GM19438 (cell line): ENCODE data around the gene ZDHHC16.
"Not testable (repeated sequence)": the region's sequence is repeated elsewhere in the genome, so short reads cannot be mapped to it uniquely, and the experiment has no call there.

Source experiments
- ATAC-seq: cut with Tn5 transposase; IDR thresholded peaks from one replicate; pipeline ENCODE4 v1.9.1; 2021; ENCODE audit warnings: low read depth; ENCODE audit not compliant: unreplicated experiment

The ZDHHC16 gene

DNA sequence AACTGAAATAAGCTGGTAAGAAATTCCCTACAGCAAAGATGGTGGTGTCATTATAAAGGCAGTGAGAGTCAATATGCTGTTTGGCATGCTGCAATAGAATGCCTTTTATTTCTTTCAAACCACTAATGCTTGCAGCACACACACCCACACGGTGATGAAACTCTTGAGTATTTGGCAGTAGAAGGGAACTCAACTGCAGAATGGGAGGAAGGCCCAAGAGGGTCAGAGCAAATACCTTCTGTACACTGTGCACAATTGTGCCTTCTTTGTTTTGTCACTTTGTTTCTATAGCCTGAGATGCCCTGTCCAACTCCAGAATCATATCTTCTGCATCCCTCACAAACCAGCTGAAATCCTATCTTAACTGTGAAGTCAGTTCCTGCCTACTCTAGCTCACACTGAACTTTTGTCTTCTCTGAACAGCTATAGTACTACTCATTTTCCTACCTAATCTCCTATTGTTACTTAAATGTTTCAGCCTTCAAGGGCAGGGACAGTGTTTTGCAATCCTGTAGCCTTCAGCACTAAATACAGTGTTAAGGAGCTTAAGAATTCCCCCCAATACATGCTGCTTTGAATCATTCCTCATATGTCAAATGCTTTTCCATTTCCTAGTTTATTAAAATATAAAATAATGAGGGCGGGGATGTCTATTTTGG lies 30.1 kb downstream of the ZDHHC16 start:
- ATAC-seq = no peak

DNA sequence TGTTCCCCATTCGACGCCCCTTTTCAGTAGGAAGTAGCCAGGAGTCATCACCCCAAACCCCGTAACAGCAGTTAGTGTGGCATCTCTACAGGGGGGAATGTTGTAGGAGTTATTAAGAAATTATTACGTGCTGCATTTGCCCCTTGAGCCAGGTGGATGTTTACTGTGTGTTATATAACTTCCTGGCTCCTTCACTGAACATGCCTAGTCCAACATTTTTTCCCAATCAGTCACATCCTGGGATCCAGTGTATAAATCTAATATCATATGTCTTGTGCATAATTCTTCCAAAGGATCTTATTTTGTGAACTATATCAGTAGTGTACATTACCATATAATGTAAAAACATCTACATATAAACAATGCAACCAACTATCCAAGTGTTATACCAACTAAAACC lies 33.4 kb downstream of the ZDHHC16 start:
- ATAC-seq = not testable (repeated sequence)

DNA sequence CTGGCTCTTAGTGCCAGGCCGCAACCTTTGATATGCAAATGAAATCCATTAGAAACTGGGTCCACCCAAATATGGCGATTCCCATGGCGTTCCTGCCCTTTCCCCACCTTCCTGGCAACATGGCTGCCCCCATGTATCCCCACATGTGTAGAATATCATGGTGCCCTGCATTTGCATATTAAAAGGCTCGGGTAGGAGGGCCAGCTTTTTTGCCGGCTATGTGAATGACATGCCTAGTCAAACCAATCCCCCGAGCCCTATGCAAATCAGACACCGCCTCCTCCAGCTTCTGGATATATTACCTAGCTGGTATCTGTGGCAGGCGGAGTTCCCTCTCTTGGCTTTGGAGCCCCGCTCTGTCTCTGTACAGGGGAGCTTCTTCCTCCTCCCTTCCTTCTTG lies 34.0 kb downstream of the ZDHHC16 start:
- no peak for ATAC-seq

DNA sequence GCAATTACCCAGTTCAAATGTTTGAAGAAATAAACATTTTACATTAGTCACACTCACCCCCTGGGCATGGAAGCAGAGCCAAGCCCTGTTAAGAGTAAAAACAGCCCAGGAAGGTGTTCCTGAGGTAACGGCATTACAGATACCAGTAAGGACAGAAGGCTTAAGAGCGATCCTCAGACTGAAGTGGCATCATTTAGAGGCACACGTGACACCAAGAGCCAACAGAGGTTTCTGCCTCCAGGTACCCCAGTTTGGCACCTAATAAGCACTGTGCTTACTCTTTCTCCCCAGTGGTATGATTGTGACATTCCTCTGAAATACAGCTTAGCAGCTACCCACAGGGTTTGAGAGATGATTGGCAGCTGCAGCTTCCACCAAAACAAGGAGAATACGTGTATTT lies 35.1 kb downstream of the ZDHHC16 start:
- no peak for ATAC-seq

DNA sequence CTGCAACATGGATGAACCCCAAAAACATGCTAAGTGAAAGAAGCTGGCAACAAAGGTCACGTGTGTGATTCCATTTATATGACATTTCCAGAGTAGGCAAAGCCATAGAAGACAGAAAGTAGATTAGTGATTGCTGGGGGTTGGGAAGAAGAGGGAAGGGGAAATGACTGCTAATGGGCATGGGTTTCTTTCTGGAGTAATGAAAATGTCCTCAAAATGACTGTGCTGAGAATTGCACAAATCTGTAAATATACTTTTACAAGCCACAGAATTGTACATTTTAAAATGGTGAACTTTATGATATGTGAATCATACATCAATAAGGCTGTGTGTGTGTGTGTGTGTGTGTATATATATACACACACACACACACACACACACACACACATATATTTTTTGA lies 36.4 kb downstream of the ZDHHC16 start:
- no peak for ATAC-seq

DNA sequence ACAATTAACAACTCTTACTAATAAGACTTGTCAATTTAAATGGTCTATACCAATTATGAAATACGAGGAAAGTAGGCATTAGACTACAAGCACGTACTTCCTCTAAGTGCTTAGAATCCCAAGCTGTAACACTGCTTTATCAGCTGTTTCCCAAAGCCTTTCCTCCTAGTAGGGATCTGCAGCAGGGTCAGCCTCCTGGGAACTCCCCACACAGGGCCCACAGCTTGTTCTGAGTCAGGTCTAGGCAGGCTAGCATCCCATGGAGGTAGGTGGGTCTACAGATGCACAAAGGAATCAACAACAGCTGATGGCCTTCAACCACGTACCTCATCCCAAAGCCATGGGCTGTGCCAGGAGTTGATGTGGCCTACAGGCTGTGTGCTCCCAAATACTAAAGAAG lies 37.5 kb downstream of the ZDHHC16 start:
- no peak for ATAC-seq

DNA sequence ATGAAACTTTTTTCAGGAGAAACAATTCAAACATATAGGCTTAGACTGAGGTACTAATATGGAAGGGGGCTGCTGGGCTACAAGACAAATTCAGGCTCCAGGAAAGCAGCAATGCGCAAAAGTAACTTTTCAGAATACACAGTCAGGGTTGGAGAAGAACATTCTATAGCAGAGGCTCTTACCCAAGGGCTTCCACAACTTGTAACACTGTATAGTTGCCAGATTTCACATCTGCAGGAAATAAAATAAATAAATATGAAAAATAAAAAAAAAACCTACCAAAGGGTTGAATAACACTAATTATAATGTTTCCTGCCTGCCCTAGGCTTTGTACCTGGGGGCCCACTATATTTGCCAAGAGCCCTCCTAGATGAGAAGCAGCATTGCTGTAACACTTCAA lies 37.9 kb downstream of the ZDHHC16 start:
- no peak for ATAC-seq

DNA sequence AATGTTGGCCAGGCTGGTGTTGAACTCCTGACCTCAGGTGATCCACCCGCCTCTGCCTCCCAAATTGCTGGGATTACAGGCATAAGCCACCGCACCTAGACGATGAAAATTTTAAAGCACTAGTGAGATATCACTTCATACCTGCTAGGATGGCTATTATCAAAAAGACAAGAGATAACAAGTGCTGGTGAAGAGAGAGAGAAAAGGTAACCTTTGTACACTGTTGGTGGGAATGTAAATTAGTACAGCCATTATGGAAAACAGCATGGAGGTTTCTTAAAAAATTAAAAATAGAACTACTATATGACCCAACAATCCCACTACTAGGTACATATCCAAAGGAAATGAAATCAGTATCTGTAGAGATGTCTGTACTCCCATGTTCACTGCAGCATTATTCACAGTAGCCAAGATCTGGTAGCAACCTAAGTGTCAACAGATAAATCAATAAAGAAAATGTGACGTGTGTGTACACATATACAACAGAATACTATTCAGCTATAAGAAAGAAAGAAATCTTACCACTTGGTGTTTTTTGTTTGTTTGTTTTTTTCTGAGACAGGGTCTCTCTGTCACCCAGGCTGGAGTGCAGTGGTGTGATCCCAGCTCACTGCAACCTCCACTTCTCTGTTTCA lies 39.8 kb downstream of the ZDHHC16 start:
- no peak for ATAC-seq

DNA sequence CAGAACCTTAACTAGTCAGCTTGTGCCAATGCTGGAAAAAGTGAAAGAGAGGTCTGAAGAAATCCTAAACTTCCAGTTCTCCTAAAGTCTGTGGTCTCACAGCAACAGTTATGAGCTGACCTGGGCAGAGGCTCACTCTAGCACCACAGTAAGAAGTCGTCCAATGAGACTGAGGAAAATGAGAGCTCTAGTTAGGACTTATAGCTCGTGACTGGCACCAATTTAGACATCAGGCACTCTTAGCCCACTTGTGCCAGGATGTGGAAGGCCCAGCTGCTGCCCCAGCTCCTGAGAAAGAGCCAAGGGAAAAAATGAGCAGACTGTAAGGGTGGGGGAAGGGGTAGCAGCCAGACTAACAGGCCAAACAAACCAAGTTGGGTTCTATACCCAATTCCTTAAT lies 44.6 kb downstream of the ZDHHC16 start:
- no peak for ATAC-seq

DNA sequence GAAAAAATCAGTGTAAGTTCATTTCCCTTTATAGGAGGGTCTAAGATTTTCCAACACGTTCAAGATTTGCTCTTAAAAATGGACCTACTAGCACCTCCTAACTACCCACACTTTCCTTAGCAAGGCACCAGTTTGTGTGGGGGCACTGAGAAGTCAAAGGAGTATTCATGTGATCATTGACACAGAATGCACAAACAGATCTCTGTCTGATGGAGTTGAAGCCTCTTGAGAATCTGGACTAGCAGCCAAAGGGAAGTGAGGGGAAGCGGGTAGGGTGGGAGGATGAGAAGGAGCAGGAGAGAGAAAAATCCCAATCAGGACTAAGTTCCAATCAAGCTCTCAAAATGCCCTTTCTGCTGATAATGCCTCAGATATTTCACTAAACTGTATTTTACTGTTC lies 48.2 kb downstream of the ZDHHC16 start:
- no peak for ATAC-seq

DNA sequence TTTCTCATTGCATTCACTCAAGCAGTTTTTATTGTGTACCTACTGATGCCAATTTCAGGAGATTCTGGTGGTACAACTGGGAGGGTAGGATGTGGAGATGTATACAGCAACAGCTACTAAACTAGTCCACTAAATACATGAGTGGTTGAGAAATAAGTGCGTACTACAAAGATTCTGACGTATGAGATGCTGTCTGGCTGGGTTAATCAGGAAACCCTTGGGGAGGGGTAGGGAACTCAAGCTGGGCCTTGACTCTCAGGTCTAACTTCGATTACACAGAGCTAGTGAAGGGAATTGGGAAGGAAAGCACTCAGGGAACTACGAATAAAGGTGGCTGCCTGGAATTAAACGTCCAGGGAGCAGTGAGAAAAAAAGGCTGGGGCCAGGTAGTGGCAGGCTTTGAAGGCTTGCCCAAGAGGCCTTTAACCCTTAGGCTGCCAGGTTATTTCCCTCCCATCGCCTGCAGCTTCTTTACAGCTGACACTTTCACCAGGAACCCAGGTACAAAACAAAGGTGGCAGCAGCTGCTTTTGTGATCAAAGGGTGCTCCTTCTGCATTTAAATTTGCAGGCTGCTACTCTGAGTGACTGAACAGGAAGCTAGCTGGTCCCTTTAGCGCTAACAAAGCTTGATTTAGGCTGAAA lies 49.0 kb downstream of the ZDHHC16 start:
- no peak for ATAC-seq

DNA sequence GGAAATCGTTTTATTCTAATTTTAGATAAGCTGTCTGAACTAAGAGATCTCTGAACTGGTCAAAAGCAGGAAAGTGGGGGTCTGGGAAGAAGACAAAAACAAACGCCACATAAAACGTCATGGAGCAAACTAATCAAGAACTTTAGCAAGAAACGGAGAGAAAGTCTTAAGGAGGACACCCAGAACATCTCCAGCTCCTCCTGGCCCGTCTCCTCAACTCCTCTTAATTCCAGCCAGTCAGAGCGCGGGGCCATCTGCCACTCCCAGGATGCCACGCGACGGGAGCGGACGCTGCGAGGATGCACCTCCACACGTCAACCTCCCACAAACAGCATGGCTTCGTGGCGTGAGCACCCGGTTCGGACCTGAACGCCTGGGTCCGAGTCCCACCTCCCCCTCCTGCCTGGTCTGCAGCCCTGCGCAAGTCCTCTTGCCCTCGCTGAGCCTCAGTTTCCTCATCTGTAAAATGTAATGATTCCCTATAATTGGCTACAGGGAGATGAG lies 51.6 kb downstream of the ZDHHC16 start:
- ATAC-seq = peak; percentile 41

DNA sequence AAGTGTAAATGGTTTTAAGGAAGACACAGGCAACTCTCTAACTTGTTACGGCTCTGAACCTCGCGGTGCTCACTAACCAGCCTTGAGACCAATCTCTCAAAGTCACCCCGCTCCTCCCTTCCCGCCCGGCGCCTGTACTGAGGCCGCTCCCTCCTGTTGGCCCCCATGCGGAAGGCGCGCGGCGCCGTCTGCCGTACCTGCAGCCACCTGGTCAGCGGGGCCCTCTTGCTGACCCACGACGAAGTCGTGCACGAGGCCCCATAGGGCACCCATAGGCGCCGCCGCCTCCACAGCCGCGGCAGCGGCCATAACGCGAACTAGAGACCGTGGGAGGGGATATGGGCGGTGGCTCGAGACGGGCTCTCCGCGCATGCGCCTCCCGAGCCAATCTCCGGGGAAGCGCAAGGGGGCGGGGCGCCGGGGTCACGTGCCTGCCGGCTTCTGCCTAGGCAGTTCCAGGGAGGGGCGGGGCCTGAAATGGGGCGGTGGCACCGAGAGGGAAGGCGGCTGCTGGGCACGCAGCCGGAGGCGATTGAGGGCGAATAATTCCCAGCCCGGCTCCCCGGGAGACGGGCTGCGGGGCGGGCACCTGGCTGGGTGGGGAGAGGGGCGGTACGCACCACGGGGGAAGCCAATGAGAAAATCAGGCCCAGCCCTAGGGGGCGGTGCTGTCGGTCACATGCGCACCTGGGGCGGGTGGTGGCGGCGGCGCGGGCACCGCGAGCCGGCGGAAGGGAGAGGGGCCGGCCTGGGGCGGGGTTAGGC lies 52.3 kb downstream of the ZDHHC16 start, which contains the start of gene MMS19:
TSS of gene MMS19 (minus strand) at position 347 of the 765 bp plus-strand sequence. CDS start at position 309, 38 bp downstream.
- ATAC-seq = peak; percentile 95

DNA sequence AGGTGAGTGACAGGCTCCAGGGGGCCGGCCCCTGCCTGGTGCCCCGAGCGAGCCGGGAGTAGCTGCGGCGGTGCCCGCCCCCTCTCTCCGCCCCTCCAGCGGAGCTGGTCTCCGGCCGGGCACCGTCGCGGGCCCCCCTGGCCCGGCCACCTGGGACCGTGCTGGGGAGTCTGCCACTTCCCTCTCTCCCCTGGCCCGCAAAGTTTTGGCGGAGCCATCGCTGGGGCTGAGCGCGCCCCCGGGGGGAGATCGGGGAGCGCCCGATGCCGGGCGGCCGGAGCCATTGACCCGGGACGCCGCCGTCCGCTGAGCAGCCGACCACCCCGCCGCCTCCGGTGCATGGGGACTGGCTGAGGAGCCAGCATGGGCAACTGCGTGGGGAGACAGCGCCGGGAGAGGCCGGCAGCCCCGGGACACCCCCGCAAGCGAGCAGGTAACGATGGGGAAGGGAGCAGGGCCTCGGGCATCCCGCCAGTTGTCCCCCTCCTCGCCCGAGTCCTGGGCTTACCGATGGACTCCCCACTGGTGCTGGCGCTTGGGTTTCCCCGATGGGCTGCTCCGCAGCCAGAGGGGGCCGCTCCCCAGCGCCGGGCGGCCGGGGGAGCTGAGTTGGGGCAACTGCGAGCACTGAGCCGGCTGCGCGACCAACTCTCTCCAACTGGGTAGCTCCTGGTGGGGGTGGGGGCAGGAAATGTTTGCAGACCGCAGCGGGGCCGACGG lies 53.0 kb downstream of the ZDHHC16 start, which contains the start of gene UBTD1:
TSS of gene UBTD1 (plus strand) at position 84 of the 720 bp plus-strand sequence. CDS start at position 364, 280 bp downstream.
- ATAC-seq = no peak

DNA sequence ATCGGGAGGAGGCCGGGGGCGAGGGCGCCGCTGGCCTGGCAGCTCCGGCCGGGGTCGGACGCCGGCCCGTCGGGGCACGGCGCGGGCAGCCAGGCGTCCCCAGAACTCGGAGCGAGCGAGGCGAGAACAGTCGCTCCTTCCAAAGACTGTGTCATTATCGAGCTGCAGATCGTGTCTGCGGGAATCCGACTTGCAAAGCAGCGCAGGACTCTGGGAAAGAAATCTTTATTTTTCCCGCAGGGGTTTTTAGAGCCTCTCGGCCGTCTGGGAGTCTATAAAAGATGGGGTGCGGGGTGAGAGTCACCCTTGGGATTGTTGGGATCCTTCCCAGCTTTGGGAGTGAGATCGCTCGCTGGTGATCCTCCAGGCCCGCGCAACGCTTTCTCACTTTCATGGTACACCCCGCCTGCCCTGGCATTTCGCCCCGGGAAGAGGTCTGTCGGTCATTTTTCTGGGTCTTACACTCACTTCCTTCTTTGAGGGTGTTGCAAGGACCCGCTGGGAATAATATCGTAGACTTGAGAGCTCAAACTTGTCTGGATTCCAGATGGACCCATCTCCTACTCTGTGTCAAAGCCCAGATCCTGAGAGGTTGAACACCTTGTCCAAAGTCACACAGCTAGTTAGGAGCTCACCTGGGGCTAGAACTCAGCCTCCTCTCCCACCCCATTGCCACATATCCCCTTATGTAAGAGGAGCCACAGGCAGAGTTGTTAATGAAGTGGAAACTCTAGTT lies 53.8 kb downstream of the ZDHHC16 start:
- ATAC-seq = no peak

DNA sequence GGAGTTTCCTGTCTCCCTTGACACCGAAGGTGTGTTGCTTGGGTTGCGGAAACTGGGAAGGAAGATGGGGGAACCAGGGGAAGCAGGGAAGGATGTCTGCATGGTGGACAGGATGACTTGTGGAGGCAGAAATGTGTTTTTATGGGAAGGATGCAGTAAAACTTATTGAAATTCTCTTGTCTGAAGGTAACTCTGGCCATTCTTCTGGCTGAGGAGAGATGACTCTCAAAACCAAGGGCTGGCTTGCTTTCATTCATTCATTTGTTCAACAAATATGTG lies 54.3 kb downstream of the ZDHHC16 start:
- no peak for ATAC-seq

DNA sequence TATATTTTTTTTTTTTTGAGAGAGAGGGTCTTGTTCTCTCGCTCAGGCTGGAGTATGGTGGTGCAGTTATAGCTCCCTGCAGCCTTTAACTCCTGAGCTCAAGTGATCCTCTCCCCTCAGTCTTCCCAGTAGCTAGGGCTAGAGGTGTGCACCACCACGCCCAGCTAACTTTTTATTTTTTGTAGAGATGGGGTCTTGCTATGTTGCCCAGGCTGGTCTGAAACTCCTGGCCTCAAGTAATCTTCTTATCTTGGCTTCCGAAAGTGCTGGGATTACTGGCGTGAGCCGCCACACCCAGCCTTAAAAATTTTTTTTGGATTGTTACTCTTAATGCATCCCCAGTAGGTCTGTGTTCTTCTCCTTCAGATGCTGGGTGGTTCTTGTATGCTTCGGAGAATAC lies 56.9 kb downstream of the ZDHHC16 start:
- ATAC-seq = no peak

DNA sequence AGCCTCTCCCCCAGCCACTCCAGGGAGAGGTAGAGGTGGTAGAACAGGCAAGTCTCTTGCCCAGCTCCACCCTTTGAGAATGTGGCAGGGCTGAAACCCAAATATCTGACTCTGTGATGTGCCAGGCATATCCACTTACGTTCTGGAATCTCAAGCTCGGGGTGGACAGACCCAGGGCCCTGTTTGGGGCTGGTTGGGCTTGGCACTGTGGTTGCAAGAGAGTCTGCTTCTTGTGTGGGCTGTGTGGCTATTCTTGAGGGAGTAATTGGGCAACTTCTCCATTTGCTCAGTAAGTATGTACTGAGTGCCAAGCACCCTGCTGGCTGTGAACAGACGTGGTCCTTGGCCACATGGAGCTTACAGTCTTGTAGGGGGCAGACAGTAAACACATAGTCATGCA lies 57.4 kb downstream of the ZDHHC16 start:
- no peak for ATAC-seq

DNA sequence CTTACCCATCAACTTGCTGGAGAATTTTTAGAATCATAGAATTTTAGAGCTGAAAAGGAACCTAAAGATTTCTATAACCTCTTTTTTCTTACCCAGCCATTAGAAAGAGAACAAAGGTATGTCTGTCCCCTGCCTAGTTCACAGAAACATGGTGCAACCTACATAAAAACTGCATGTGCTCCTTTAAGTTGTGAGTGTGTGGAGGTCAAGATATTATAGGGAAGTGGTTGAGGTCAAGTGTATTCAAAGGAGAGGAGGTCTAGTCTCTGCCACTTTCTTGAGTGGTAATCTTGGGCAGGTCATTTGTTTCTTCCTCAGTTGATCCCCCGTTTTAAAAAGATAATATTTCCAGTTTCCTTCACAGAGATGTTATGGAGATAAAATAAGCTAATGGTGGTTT lies 59.2 kb downstream of the ZDHHC16 start:
- no peak for ATAC-seq
